ENCODE measurements around the gene SUPT20HL2.
"Not testable (repeated sequence)": the region's sequence is repeated elsewhere in the genome, so short reads cannot be mapped to it uniquely, and the experiment has no call there.

GRCh38 chrX:24362089-24362745 lies 48.3 kb upstream of the SUPT20HL2 start:
- not testable (repeated sequence) for TF ChIP-seq CTCF (IDR thresholded peaks at IDR 0.05; ENCODE audit: control extremely low read depth in 1 of 3, insufficient read depth in 1 of 3, low read depth in 1 of 3, low read length in 3 of 3); TBP (IDR thresholded peaks at IDR 0.05; ENCODE audit: low read depth, low read length); CREB1 (IDR thresholded peaks at IDR 0.05); CEBPB (IDR thresholded peaks at IDR 0.05; ENCODE audit: low read depth, low read length); POU5F1 (IDR thresholded peaks at IDR 0.05; ENCODE audit: low read depth, low read length); POLR2A (IDR thresholded peaks at IDR 0.05; ENCODE audit: control extremely low read depth in 1 of 2, low read depth in 2 of 2, low read length in 2 of 2)
